Parathyroid adenoma (tissue), 2 donors: ENCODE results near the gene RNU5B-1.
A peak's percentile ranks its signal among the peaks of the same experiment; 100 is the strongest.

ENCODE experiments used
- H2AFZ ChIP-seq: fragments of 300-600 bp; sonication (generic); one replicate; pipeline ENCODE4 v1.7.0; 2017; ENCODE audit warnings: antibody characterized with exemption, mild to moderate bottlenecking
- H3K27ac ChIP-seq: fragments of 300-600 bp; sonication (generic); one replicate; pipeline ENCODE4 v1.7.0; 2017
- H3K27me3 ChIP-seq: fragments of 300-600 bp; sonication (generic); one replicate; pipeline ENCODE4 v1.7.0; 2017; ENCODE audit warnings: low read length; ENCODE audit not compliant: control insufficient read depth, insufficient read depth
- H3K36me3 ChIP-seq: fragments of 300-600 bp; sonication (generic); one replicate; pipeline ENCODE4 v1.7.0; 2017; ENCODE audit warnings: low read length; ENCODE audit not compliant: control insufficient read depth, insufficient read depth
- H3K4me1 ChIP-seq: fragments of 300-600 bp; sonication (generic); one replicate; pipeline ENCODE4 v1.7.0; 2017; ENCODE audit warnings: control low read depth
- H3K4me2 ChIP-seq: fragments of 300-600 bp; sonication (generic); one replicate; pipeline ENCODE4 v1.7.0; 2017; ENCODE audit warnings: low read length
- H3K4me3 ChIP-seq: fragments of 300-600 bp; sonication (generic); one replicate; pipeline ENCODE4 v1.7.0; 2017; ENCODE audit warnings: low read depth, low read length
- H3K79me2 ChIP-seq: fragments of 300-600 bp; sonication (generic); one replicate; pipeline ENCODE4 v1.7.0; 2017; ENCODE audit warnings: control low read depth
- H3K9ac ChIP-seq: fragments of 300-600 bp; sonication (generic); one replicate; pipeline ENCODE4 v1.7.0; 2017; ENCODE audit warnings: mild to moderate bottlenecking
- H3K9me3 ChIP-seq: fragments of 300-600 bp; sonication (generic); one replicate; pipeline ENCODE4 v1.7.0; 2017; ENCODE audit warnings: low read length; ENCODE audit not compliant: control insufficient read depth
- TF ChIP-seq, protein P1 (sequence below): fragments of 300-600 bp; sonication (generic); IDR thresholded peaks from one replicate; pipeline ENCODE4 v1.7.0; 2017; ENCODE audit warnings: antibody characterized with exemption, mild to moderate bottlenecking
- donor health status: primary hyperparathyroidism.

Gene RNU5B-1

DNA sequence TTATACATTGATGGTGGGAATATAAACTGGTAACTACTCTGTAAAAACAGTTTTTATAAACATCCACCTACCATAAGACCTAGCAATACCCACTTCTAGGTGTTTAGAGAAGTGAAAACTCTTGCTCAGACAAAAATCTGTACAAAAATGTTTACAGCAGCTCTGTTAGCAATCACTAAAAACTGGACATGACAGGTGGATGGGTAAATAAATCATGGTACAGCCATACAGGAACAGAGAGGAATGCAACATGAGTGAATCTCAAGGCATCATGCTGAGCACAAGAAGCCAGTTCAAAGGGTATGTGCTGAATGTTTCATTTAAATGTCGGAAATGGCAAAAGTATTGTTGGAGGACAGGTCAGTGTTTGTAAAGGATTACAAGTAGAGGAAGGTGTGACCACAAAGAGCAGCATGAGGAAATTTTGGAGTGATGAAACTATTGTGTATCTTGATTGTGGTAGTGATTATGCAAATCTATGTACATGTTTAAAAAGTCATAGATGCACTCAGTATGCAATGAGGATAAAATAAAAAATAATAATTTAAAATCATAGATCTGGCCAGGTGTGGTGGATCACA, 11.4 kb upstream of the RNU5B-1 start:
- Histone ChIP-seq H3K79me2 (no peaks in the 10 kb centered on the region), H3K4me3 (no peak overlapping the region), H3K27ac (no peak overlapping the region), H3K36me3 (no peaks in the 10 kb centered on the region), H3K27me3 (no peaks in the 10 kb centered on the region), H2AFZ (no peak overlapping the region), H3K4me2 (no peak overlapping the region), H3K9me3 (no peaks in the 10 kb centered on the region), H3K4me1 (no peaks in the 10 kb centered on the region), H3K9ac (no peak overlapping the region)
- TF ChIP-seq, protein P1, sequence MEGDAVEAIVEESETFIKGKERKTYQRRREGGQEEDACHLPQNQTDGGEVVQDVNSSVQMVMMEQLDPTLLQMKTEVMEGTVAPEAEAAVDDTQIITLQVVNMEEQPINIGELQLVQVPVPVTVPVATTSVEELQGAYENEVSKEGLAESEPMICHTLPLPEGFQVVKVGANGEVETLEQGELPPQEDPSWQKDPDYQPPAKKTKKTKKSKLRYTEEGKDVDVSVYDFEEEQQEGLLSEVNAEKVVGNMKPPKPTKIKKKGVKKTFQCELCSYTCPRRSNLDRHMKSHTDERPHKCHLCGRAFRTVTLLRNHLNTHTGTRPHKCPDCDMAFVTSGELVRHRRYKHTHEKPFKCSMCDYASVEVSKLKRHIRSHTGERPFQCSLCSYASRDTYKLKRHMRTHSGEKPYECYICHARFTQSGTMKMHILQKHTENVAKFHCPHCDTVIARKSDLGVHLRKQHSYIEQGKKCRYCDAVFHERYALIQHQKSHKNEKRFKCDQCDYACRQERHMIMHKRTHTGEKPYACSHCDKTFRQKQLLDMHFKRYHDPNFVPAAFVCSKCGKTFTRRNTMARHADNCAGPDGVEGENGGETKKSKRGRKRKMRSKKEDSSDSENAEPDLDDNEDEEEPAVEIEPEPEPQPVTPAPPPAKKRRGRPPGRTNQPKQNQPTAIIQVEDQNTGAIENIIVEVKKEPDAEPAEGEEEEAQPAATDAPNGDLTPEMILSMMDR: no peak

DNA sequence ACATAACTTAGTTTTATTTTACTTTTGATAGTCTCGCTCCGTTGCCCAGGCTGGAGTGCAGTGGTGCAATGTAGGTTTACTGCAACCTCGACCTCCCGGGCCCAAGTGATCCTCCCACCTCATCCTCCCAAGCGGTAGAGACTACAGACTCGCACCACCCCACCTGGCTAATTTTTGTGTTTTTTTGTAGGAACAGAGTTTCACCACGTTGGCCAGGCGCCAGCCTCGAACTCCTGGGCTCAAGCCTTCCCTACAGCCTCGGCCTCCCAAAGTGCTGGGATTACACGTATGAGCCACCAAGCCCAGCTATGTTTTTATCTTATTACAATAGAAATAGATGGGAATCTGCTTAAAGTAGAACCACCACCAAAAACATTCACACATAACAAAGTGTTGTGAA, 5.7 kb upstream of the RNU5B-1 start:
- no peaks in the 10 kb centered on the region for H3K79me2 ChIP-seq
- H2AFZ ChIP-seq: no peak overlapping the region
- H3K36me3 ChIP-seq: no peaks in the 10 kb centered on the region
- H3K27ac ChIP-seq: no peak overlapping the region
- TF ChIP-seq, protein P1: no peak
- no peaks in the 10 kb centered on the region for H3K9me3 ChIP-seq
- H3K4me1 ChIP-seq: no peaks in the 10 kb centered on the region
- H3K4me2 ChIP-seq: no peak overlapping the region
- no peak overlapping the region for H3K9ac ChIP-seq
- H3K27me3 ChIP-seq: no peaks in the 10 kb centered on the region
- no peak overlapping the region for H3K4me3 ChIP-seq

DNA sequence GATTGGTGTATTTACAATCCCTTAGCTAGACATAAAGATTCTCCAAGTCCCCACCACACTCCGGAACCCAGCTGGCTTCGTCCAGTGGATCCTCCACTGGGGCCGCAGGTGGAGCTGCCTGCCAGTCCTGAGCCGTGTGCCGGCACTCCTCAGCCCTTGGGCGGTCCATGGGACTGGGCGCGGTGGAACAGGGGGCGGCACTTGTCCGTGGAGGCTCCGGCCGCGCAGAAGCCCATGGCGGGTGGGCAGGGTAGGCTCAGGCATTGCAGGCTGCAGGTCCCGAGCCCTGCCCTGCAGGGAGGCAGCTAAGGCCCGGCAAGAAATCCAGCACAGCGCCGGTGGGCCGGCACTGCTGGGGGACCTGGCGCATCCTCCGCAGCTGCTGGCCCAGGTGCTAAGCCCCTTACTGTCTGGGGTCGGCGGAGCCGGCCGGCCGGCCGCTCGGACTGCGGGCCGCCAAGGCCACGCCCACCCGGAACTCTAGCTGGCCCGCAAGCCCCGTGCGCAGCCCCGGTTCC, 3.5 kb upstream of the RNU5B-1 start:
- no peaks in the 10 kb centered on the region for H3K9me3 ChIP-seq
- H3K4me2 ChIP-seq: no peak overlapping the region
- no peaks in the 10 kb centered on the region for H3K4me1 ChIP-seq
- H3K36me3 ChIP-seq: no peaks in the 10 kb centered on the region
- no peak overlapping the region for H3K27ac ChIP-seq
- H3K27me3 ChIP-seq: no peaks in the 10 kb centered on the region
- H2AFZ ChIP-seq: no peak overlapping the region
- H3K79me2 ChIP-seq: no peaks in the 10 kb centered on the region
- H3K4me3 ChIP-seq: no peak overlapping the region
- TF ChIP-seq, protein P1: no peak
- no peak overlapping the region for H3K9ac ChIP-seq

DNA sequence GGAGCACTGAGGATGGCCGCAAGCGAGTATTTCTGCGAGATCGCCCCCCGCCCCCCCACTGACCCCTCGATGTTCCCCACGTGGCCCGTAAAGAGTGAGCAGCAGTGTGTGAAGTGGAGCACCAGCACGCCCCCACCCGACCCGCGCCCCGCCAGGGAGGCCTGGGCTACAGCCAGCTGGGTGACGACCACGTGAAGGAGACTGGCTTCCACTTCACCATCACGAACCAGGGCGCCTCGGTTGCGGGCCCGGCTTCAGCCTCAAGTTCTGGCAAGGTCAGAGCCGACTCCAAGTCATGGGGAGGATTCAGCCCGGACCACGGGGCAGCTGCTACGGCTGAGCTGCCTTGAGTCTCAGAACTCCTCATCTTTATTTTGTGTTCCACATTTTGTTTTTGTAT, 2.4 kb upstream of the RNU5B-1 start:
- TF ChIP-seq, protein P1: no peak

More for the DNA sequence above, 2.4 kb upstream of the RNU5B-1 start:
- Histone ChIP-seq H3K79me2 (no peaks in the 10 kb centered on the region), H3K9me3 (no peaks in the 10 kb centered on the region), H3K27ac (no peak overlapping the region), H3K4me2 (no peak overlapping the region), H3K27me3 (no peaks in the 10 kb centered on the region), H3K9ac (no peak overlapping the region), H3K36me3 (no peaks in the 10 kb centered on the region), H3K4me1 (no peaks in the 10 kb centered on the region), H3K4me3 (no peak overlapping the region), H2AFZ (peak overlapping the region; percentile 51)
